HCT116 (cell line): ENCODE measurements around the gene CPT1C. TPM values are rescaled to one million over a fixed set of nuclear protein-coding genes. Genes with fewer than 3 reads are reported as not detected.
A peak's percentile ranks its signal among the peaks of the same experiment; 100 is the strongest.

Source experiments
- ATAC-seq: fragments of 200-7000 bp; cut with Tn5 transposase; 2 replicates; pipeline ENCODE4 v1.9.1; 2020; ENCODE audit warnings: mild to moderate bottlenecking, moderate library complexity
- BruUV-seq: library from RNA; stranded (reverse); fragments of 400-500 nt; replicated peaks from 2 replicates; lab custom pipeline; 2021; lab: Mats Ljungman, UMichigan
- CTCF ChIA-PET: fragments of 300-600 bp; sonication (Branson Sonifier 250); formaldehyde crosslinking; loops from one replicate; lab custom pipeline; 2021; ENCODE audit warnings: antibody characterized with exemption; lab: Charles Lee
- POLR2A ChIA-PET: fragments of 300-600, 350-600 bp; sonication (Branson Sonifier 250); formaldehyde crosslinking; loops from one replicate; lab custom pipeline; 2021; ENCODE audit warnings: antibody characterized with exemption; lab: Charles Lee
- RAD21 ChIA-PET, 2 experiments: fragments of 300-600 bp; sonication (Branson Sonifier 250); formaldehyde crosslinking; loops; one replicate each; lab custom pipeline; 2023; ENCODE audit warnings: low total read pairs in 2 of 2; ENCODE audit not compliant: uncharacterized antibody in 2 of 2, unreplicated experiment in 2 of 2, low non-redundant PET in 1 of 2; lab: Charles Lee
- DNase-seq: peaks from one replicate; pipeline ENCODE4 v3.0.0-alpha.2; 2010; ENCODE audit warnings: low read depth, low spot score
- H2AFZ ChIP-seq: fragments of 200-600 bp; shearing (Covaris generic), sonication (generic); 2 replicates; pipeline ENCODE4 v1.6.1; 2017; ENCODE audit warnings: low read depth, mixed run types, mixed read lengths, antibody characterized with exemption, low read length; ENCODE audit not compliant: poor library complexity, severe bottlenecking
- H3K27ac ChIP-seq: 2 replicates; pipeline ENCODE4 v1.5.1; 2012; ENCODE audit warnings: low read depth, low read length
- H3K27me3 ChIP-seq: fragments of 200-600 bp; sonication (generic); 2 replicates; pipeline ENCODE4 v1.6.1; 2016; ENCODE audit warnings: mixed run types, low read length, mixed read lengths; ENCODE audit not compliant: insufficient read depth
- H3K36me3 ChIP-seq, 2 experiments: fragments of 200-500 bp in 1 of 2; fragments of 200-600 bp in 1 of 2; sonication (Bioruptor generic) in 1 of 2; sonication (generic) in 1 of 2; 2 replicates each; pipeline versions ENCODE4 v1.5.1 to v1.6.1; 2014 to 2016; ENCODE audit warnings: low read length in 2 of 2, inconsistent platforms in 1 of 2, mixed read lengths in 1 of 2, mixed run types in 1 of 2; ENCODE audit not compliant: insufficient read depth in 2 of 2, control insufficient read depth in 1 of 2
- H3K4me1 ChIP-seq, 2 experiments: fragments of 200-600 bp in 1 of 2; sonication (generic) in 1 of 2; 2 replicates each; pipeline versions ENCODE4 v1.5.1 to v1.6.1; 2012 to 2017; ENCODE audit warnings: low read length in 2 of 2, inconsistent platforms in 1 of 2, mild to moderate bottlenecking in 1 of 2, mixed read lengths in 1 of 2, mixed run types in 1 of 2, moderate library complexity in 1 of 2; ENCODE audit not compliant: insufficient read depth in 2 of 2, control insufficient read depth in 1 of 2
- H3K4me2 ChIP-seq: fragments of 200-600 bp; sonication (generic); 2 replicates; pipeline ENCODE4 v1.6.1; 2017; ENCODE audit warnings: mixed run types, low read length, mixed read lengths
- H3K4me3 ChIP-seq, 2 experiments: fragments of 200-600 bp in 1 of 2; sonication (generic) in 1 of 2; replicated peaks in 1 of 2; 2 replicates each; pipeline ENCODE4 v1.5.1; 2011 to 2016; ENCODE audit warnings: low read length in 2 of 2, control low read depth in 1 of 2, low read depth in 1 of 2, mild to moderate bottlenecking in 1 of 2, mixed read lengths in 1 of 2, mixed run types in 1 of 2
- H3K79me2 ChIP-seq: fragments of 200-600 bp; sonication (generic); 2 replicates; pipeline ENCODE4 v1.6.1; 2017; ENCODE audit warnings: mild to moderate bottlenecking, mixed run types, low read length, moderate library complexity, mixed read lengths; ENCODE audit not compliant: insufficient read depth
- H3K9ac ChIP-seq: fragments of 200-600 bp; sonication (generic); 2 replicates; pipeline ENCODE4 v1.6.1; 2016; ENCODE audit warnings: low read length, mixed read lengths
- H3K9me2 ChIP-seq: fragments of 200-600 bp; sonication (generic), shearing (Covaris generic); 2 replicates; pipeline ENCODE4 v1.6.1; 2017; ENCODE audit warnings: mixed run types, mild to moderate bottlenecking, moderate library complexity; ENCODE audit not compliant: insufficient read depth
- H3K9me3 ChIP-seq, 2 experiments: fragments of 200-500 bp in 1 of 2; fragments of 200-600 bp in 1 of 2; sonication (Bioruptor generic) in 1 of 2; sonication (generic) in 1 of 2; 2 replicates each; pipeline ENCODE4 v1.6.1; 2014 to 2017; ENCODE audit warnings: low read length in 2 of 2, mixed read lengths in 2 of 2, inconsistent platforms in 1 of 2, low read depth in 1 of 2, mild to moderate bottlenecking in 1 of 2, mixed run types in 1 of 2, moderate library complexity in 1 of 2; ENCODE audit not compliant: control insufficient read depth in 1 of 2, insufficient read depth in 1 of 2
- H4K20me1 ChIP-seq: fragments of 200-600 bp; sonication (generic), shearing (Covaris generic); 2 replicates; pipeline ENCODE4 v1.6.1; 2017; ENCODE audit warnings: mixed run types, mild to moderate bottlenecking, moderate library complexity; ENCODE audit not compliant: insufficient read depth
- ATF3 ChIP-seq: IDR thresholded peaks from 2 replicates; pipeline ENCODE4 v1.6.1; 2012
- CBX3 ChIP-seq: IDR thresholded peaks from 2 replicates; pipeline ENCODE4 v1.6.1; 2012; ENCODE audit warnings: low read depth
- CEBPB ChIP-seq: IDR thresholded peaks from 2 replicates; pipeline ENCODE4 v1.6.1; 2012; ENCODE audit warnings: low read depth
- EGR1 ChIP-seq: IDR thresholded peaks from 2 replicates; pipeline ENCODE4 v1.6.1; 2012; ENCODE audit warnings: low read depth
- EZH2 ChIP-seq: fragments of 200-600 bp; sonication (generic); IDR thresholded peaks from 2 replicates; pipeline ENCODE4 v1.6.1; 2017; ENCODE audit warnings: antibody characterized with exemption, mixed run types
- EZH2phosphoT487 ChIP-seq: fragments of 200-600 bp; IDR thresholded peaks from 2 replicates; pipeline ENCODE4 v1.6.1; 2018; ENCODE audit warnings: antibody characterized with exemption, borderline replicate concordance
- FOSL1 ChIP-seq: IDR thresholded peaks from 2 replicates; pipeline ENCODE4 v1.6.1; 2012; ENCODE audit warnings: low read depth
- JUND ChIP-seq: IDR thresholded peaks from 2 replicates; pipeline ENCODE4 v1.6.1; 2012
- MAX ChIP-seq: IDR thresholded peaks from 2 replicates; pipeline ENCODE4 v1.6.1; 2012
- POLR2A ChIP-seq: IDR thresholded peaks from 2 replicates; pipeline ENCODE4 v1.7.0; 2011; ENCODE audit warnings: borderline replicate concordance; ENCODE audit not compliant: insufficient read depth, insufficient read length; ENCODE audit errors: extremely low read depth
- POLR2AphosphoS5 ChIP-seq: IDR thresholded peaks from 2 replicates; pipeline ENCODE4 v1.6.1; 2011; ENCODE audit warnings: mild to moderate bottlenecking, low read depth, low read length, moderate library complexity
- RAD21 ChIP-seq: IDR thresholded peaks from 2 replicates; pipeline ENCODE4 v1.6.1; 2012; ENCODE audit warnings: low read depth, mild to moderate bottlenecking
- REST ChIP-seq: IDR thresholded peaks from 2 replicates; pipeline ENCODE4 v1.6.1; 2012; ENCODE audit warnings: low read depth
- SIN3A ChIP-seq: IDR thresholded peaks from 2 replicates; pipeline ENCODE4 v1.6.1; 2012; ENCODE audit warnings: low read depth
- SP1 ChIP-seq: IDR thresholded peaks from 2 replicates; pipeline ENCODE4 v1.6.1; 2012; ENCODE audit warnings: low read depth
- TCF7L2 ChIP-seq: IDR thresholded peaks from 2 replicates; pipeline ENCODE4 v1.7.0; 2011; ENCODE audit warnings: borderline replicate concordance, inconsistent platforms; ENCODE audit not compliant: insufficient read depth, insufficient read length; ENCODE audit errors: extremely low read depth
- YY1 ChIP-seq: IDR thresholded peaks from 2 replicates; pipeline ENCODE4 v1.6.1; 2011; ENCODE audit warnings: low read length, low read depth, moderate library complexity, mild to moderate bottlenecking; ENCODE audit not compliant: insufficient replicate concordance; ENCODE audit errors: extremely low read depth
- ZBTB33 ChIP-seq: IDR thresholded peaks from 2 replicates; pipeline ENCODE4 v1.6.1; 2011; ENCODE audit warnings: mild to moderate bottlenecking, low read length, moderate library complexity; ENCODE audit not compliant: insufficient replicate concordance; ENCODE audit errors: extremely low read depth
- ZFX ChIP-seq: fragments of 450-650 bp; IDR thresholded peaks from 2 replicates; pipeline ENCODE4 v1.6.1; 2017
- ZNF274 ChIP-seq: fragments of 200-500 bp; sonication (Bioruptor generic); IDR thresholded peaks from 2 replicates; pipeline ENCODE4 v1.6.1; 2014; ENCODE audit warnings: mild to moderate bottlenecking, low read depth, low read length, inconsistent platforms
- intact Hi-C: fragments of 100-400 bp; cut with micrococcal nuclease; formaldehyde crosslinking; loops from 2 replicates; pipeline ENCODE4 v1.10.0; 2022
- total RNA-seq: library from RNA; stranded (reverse); gene quantifications from one replicate; pipeline ENCODE4 v1.2.1, GENCODE V29; 2021; ENCODE audit not compliant: unreplicated experiment

CPT1C gene
- total RNA-seq, 1 experiment from 2014 or later: 12.0 TPM

DNA sequence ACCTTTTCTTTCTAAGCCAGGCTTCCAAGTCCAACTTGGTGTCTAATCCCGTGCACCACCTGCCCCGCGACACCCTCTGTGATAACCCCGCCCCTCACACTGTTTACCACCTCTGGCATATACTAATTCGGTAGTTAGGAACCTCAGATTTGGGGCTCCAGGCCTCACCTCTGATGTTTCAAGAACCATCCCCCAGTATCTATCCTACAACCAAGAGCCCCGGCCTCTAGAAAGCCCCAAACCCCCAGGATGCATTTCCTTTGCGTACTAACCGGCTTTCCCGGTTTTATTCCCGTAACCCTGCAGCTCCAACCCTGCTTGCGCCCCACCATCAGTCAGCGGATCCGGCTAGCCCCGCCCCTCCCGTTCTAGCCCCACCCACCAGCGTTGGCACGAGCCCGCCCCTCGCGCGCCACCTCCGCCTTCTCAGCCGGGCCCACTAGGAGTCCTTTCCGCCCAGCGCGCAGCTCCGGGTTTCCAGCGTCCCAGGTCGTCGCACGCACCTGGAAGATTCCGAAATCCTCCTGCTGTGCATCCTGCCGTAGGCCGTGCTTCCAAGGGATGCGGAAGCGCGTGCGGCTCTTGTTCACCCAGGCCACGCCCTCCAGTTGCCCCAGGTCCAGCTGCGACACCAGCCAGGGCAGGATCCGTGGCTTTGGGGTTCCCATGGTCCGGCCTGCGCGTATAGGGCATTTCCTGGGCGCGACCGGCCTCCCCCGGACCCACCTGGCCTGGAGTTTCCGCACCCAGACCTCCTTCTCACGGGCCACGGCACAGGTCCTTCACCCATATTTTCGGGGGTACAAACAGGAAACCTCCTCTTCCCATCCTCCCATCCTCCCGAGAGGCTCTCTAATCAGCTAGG, 26.5 kb upstream of the CPT1C start:
- H3K4me1 ChIP-seq: peaks cover 6 to 25% of the 10 kb centered on the region in 2 experiments; a peak in 3 of 4 replicates
- ChIA-PET CTCF (interaction anchor here (0.8 to 2.2 kb wide), 6 partner anchors 11 to 94 kb away, joined by 3 to 6 read pairs (median 4); partner anchors contain the start of genes PRMT1, RRAS and SCAF1), POLR2A (interaction anchor here (1.1 to 2.9 kb wide), 7 partner anchors 8 to 186 kb away, joined by 3 to 53 read pairs (median 9); partner anchors contain the start of genes PRMT1, RRAS and SCAF1), RAD21 (no interaction called here)
- peak overlapping the region; percentile 95 for H3K27ac ChIP-seq
- H4K20me1 ChIP-seq: no peaks in the 10 kb centered on the region
- BruUV-seq: no TSS peak
- no peaks in the 10 kb centered on the region for H3K9me3 ChIP-seq
- no peaks in the 10 kb centered on the region for H3K27me3 ChIP-seq
- H3K36me3 ChIP-seq: peaks cover 8 to 39% of the 10 kb centered on the region in 2 experiments
- H3K4me2 ChIP-seq: peak overlapping the region; percentile 78
- peaks cover 58% of the 10 kb centered on the region for H3K79me2 ChIP-seq
- intact Hi-C loops: loop anchor here (1.0 kb wide), 1 partner anchor 22 kb away; the partner anchor contains the start of gene SCAF1
- H2AFZ ChIP-seq: no peak overlapping the region
- no peaks in the 10 kb centered on the region for H3K9me2 ChIP-seq
- peak overlapping the region; percentile 91 for H3K9ac ChIP-seq
- H3K4me3 ChIP-seq: peak overlapping the region; percentile 90 to 95
- DNase-seq (peak; percentile 94), ATAC-seq (peak; percentile 82)
- TF ChIP-seq TCF7L2: peak; percentile 54
- peak; percentile 98 for TF ChIP-seq MAX
- peak; percentile 43 for TF ChIP-seq POLR2A
- no peak for TF ChIP-seq EZH2
- no peak for TF ChIP-seq EZH2phosphoT487
- TF ChIP-seq RAD21: no peak
- peak; percentile 88 for TF ChIP-seq SP1
- TF ChIP-seq FOSL1: no peak
- peak; percentile 89 for TF ChIP-seq POLR2AphosphoS5
- peak; percentile 17 for TF ChIP-seq YY1
- TF ChIP-seq ZBTB33: no peak
- TF ChIP-seq EGR1: peak; percentile 59
- TF ChIP-seq CEBPB: no peak
- peak; percentile 81; the same call in 1 of the 2 replicates for TF ChIP-seq CBX3
- peak; percentile 96 for TF ChIP-seq SIN3A
- no peak for TF ChIP-seq JUND
- no peak for TF ChIP-seq REST
- TF ChIP-seq ZNF274: no peak
- no peak for TF ChIP-seq ATF3
- TF ChIP-seq ZFX: no peak
